ENCODE measurements around the gene GABBR1.
A peak's percentile ranks its signal among the peaks of the same experiment; 100 is the strongest.

The GABBR1 gene

DNA sequence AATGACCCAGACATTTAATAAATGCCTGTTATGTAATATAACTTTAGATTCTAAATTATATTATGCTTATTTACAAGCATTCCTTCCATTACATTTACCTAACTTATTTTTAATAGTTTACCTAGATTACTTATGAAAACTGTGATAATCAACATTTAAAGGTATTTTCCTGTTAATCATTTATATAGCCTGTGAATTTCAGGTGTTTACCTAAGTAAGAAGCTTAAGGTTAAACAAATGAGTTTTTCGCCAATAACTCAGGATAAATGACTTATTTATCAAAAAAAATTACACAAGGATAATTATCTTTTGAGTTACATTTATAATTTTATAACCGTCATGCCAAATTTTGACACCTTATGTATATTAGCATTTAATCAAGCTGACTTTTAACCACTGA lies 108.9 kb downstream of the GABBR1 start:
- no peak for DNase-seq

DNA sequence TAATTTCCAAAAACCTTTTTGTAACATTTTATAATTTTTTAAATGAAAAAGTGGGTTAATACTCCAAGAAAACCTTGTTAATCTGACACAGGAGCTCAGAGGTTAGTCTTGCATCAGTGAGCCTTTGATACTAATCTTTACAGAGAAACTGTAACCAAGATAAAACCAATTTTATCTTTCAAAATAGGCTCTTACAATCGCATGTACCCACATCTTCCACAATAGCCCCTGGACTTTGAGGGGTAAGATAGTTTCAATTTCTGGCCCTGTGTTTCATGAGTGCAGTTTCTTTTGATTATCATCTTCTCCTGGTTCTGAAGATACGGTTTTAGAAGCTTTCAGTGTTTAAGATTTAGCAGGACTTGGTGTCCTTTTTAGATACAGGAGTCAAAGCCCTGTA lies 110.8 kb downstream of the GABBR1 start:
- no peak for DNase-seq

DNA sequence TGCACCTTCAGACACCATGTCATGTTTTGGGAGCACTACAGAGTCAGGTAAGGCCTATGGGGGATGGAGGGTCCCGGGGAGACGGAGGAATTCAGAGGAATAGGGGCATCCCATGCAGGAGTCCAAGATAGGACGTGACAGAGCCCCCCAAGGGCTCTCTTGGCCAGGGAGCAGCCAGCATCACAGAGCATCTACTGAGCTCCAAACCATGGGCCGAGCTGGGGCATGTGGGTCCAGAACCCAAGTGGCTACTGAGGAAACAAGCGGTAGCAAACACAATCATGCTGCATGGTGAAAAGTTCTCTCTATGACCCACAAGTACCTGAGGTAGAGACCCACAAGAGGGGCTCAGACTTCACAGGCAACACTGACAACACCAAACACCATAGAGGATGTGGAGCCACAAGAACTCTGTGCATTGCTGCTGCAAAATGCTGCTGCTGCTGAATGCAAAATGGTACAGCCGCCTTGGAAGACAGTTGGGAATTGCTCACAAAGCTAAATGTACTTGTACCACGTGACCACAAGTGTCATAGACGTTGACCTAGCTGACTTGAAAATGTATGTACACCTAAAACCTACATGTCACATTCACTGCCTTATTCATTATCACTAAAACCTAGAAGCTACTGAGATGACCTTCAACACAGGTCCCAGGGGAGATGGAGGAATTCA lies 111.8 kb downstream of the GABBR1 start:
- no peak for DNase-seq

DNA sequence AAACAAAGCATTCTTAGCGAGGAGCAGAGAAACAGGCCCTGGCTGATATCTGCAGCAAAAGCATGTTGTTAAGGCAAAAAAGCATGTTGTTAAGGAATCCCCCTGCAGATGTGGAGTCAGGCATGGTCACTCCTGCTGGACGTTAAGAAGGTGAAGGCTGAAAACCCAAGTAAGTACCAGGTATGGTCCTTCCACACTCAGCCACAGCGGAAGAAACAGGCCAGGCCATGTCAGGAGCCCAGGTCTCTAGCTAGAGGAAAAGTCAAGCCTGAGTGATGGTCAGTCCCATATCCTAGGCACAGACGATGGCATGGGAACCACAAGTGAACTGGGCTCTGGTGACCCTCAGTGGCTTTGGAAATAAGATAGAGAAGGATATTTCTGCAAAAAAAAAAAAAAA lies 112.8 kb downstream of the GABBR1 start:
- DNase-seq = no peak

DNA sequence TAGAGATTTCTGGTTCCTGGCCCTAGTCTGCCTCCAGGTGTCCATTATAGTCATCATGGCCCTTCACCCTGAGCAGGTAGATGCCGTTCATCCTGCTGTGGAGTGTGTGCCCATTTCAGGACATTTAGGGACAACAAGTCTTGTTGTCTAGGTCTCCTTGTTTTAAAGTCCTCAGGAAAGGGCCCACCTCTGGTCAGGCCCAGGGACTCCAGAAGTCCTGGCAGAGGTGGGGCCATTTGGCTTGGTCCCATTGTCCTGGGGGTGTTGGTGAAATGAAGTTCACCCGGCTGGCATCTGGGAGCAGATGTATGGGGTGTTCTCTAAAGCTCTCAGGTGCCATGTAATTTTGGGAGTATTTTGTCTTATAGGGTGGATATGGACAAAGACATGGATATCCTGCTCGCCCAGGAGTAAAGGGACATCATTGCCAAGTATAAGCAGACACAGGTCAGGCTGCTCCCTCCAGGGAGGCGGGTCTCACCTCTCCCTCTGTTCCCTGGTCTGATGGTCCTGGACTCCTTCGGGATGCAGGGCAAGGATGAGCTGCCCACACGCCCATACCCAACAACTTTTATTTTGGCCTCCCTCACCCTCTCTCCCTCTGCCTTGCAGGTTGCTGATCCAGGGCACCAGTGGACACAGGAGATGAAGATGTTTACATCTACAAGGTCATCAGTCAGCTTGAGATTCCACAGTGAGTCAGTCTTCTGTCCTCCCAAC lies 113.5 kb downstream of the GABBR1 start:
- no peak for DNase-seq

DNA sequence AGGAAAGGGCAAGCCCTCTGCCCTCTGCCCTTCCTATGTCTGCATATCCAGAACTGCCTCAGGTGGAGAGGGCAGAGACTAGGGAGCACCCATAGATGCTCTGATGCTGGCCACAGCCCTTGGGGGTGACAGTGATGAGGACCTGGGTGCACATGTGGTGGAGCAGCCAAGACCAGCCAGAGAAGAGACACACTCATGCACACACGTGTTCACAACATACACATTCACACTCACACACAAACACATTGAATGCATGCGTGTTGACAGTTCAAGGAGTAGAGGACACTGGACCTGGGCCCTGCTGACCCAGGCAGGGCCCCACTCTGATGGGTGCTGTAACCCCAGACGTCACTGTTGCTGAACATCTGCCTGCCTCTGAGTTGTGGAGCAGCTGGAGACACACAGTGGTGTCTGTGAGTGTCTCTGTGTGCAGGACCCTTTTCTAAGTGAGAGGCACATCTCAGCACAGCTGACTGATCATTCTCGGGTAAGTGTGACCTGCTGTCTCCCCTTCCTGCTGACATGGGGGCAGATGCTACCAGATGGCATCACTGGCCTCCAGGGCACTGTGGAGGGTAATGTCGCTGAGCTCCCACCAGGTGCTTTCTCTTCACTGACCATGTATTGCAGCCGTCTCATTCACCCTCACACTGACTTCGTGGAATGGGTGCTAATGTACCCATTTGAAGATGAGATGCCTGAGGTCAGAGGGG lies 115.1 kb downstream of the GABBR1 start:
- DNase-seq = no peak

DNA sequence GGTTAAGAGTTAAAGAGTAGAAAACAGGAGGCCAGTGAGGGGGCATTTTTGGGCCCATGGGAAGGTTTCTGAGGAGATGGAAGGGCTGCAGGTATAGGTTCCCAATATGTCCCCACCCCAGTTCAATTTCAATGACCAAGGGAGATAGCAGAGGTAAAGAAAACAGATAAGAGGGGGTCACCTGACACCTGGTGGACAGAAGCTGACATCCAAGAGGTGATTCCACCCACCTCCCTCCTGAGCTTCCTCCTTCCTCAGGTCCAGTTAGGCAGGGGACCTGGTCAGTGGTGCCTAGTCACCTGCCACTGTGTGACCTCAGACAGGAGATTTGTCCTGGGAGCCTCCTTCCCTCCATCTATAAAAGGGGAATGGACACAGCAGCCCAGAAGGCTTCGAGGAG lies 115.7 kb downstream of the GABBR1 start:
- DNase-seq = no peak

DNA sequence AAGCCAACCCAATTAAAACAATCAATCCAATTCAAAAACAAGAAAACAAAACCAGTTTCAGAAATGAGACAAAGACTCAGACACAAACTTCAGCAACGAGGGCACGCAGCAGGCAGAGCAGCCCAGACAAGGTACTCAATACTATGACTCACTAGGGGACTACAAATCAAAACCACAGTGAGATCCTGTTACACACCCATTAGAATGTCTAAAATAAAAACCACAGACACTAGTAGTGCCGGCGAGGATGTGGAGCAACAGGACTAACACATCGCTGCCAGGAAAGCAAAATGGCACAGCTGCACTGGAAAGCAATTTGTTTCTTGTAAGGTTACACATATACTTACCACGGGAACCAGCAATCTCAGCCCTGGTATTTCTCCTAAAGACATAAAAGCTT lies 116.9 kb downstream of the GABBR1 start:
- peak; percentile 30 for DNase-seq

DNA sequence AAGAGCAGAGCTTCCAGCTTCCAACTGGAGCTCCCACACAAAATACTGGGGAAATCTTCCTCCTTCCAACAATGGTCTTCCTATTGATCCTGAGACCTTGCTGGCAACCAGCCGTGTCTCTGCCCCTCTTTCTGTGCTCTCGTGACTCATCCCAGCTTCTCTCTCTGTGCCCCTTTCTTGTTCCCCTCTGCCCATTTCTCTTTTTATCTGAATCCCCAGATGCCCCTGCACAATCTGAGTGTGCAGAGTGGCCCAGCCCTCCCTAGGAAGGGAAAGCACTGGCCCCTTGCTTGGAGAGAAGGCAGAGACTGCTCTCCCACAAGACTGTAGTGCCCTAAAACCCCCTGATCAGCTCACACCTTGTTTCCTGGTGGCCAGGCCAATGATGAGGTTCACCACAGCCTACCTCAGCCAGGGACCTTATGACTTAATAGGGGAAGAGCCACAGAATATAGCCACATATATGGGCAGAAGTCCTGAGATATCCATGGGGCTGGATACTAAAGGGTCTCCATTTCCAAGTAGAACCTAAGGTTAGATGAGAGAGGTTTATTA lies 122.2 kb downstream of the GABBR1 start:
- DNase-seq = no peak

DNA sequence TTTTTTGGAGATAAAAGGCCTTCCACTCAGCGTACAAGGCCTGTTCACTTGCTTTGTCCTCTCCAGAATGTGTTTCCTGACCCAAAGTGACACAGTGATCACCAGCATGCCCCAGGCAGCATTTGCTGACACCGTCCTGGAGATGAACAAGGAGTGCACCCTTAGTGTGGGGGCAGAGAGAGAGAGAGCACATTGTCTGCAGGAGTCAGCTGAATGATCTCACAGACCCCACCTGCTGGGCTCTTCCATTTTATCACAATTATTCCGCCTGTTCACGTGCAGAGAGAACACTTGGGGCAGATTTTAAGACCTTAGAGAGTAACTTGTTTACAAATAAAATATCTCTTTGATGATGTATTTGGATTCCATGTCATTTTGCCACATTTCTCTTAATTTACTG lies 122.8 kb downstream of the GABBR1 start:
- DNase-seq = no peak

Data from DMS153 (cell line).